Suprapubic skin (tissue), 3 donors: Measurements from ENCODE around the gene RAPGEF6.

Experiments used
- POLR2AphosphoS5 ChIP-seq, 3 donors: sonication (generic); formaldehyde crosslinking; IDR thresholded peaks; one replicate each; pipeline ENCODE4 v1.6.1; 2017; ENCODE audit warnings: antibody characterized with exemption in 3 of 3
- TF ChIP-seq, protein P1 (sequence below), 2 donors: fragments of 200-600 bp in 1 of 2; fragments of 450-650 bp in 1 of 2; sonication (generic) in 1 of 2; IDR thresholded peaks; one replicate each; pipeline ENCODE4 v1.5.1; 2016 to 2019; ENCODE audit warnings: antibody characterized with exemption in 2 of 2, mild to moderate bottlenecking in 1 of 2, moderate library complexity in 1 of 2

DNA sequence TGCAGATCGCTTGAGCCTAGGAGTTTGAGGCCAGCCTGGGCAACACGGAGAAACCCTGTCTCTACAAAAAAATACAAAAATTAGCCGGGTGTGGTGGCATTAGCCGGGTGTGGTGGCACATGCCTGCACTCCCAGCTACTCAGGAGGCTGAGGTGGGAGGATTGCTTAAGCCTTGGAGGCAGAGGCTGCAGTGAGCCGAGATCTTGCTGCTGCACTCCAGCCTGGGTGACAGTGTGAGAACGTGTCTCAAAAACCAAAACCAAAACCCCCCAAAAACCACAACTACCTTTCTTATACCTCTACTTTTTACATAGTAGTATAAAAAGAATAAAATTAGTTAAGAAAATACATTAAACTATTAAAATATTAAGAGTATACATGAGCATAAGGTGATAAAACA, 121.2 kb downstream of the RAPGEF6 start:
- TF ChIP-seq, protein P1, sequence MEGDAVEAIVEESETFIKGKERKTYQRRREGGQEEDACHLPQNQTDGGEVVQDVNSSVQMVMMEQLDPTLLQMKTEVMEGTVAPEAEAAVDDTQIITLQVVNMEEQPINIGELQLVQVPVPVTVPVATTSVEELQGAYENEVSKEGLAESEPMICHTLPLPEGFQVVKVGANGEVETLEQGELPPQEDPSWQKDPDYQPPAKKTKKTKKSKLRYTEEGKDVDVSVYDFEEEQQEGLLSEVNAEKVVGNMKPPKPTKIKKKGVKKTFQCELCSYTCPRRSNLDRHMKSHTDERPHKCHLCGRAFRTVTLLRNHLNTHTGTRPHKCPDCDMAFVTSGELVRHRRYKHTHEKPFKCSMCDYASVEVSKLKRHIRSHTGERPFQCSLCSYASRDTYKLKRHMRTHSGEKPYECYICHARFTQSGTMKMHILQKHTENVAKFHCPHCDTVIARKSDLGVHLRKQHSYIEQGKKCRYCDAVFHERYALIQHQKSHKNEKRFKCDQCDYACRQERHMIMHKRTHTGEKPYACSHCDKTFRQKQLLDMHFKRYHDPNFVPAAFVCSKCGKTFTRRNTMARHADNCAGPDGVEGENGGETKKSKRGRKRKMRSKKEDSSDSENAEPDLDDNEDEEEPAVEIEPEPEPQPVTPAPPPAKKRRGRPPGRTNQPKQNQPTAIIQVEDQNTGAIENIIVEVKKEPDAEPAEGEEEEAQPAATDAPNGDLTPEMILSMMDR (IDR thresholded peaks at IDR 0.05), result no peak
- TF ChIP-seq POLR2AphosphoS5 (IDR thresholded peaks at IDR 0.05), result no peak
